ENCODE results near the gene FNDC3B.

DNA sequence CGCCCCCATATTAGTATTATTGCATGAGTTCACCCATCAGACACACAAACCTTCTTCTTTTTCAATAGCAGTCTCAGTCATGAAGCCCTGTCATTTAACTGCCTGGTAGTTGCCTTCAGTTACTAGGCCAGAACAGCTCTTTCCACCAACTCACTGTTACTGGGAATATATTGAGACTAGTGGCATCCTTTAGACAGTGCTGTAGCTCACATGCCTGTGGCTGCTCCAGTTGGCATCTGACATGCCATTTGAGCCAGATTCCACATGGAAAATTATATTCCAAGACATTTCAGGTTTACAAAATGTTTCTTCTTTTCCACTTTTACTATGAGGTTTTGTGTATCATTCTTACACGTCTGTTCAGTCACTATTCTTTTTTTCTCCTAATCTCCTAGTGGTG is 262.8 kb downstream of the FNDC3B start:
- TF ChIP-seq, protein P1, sequence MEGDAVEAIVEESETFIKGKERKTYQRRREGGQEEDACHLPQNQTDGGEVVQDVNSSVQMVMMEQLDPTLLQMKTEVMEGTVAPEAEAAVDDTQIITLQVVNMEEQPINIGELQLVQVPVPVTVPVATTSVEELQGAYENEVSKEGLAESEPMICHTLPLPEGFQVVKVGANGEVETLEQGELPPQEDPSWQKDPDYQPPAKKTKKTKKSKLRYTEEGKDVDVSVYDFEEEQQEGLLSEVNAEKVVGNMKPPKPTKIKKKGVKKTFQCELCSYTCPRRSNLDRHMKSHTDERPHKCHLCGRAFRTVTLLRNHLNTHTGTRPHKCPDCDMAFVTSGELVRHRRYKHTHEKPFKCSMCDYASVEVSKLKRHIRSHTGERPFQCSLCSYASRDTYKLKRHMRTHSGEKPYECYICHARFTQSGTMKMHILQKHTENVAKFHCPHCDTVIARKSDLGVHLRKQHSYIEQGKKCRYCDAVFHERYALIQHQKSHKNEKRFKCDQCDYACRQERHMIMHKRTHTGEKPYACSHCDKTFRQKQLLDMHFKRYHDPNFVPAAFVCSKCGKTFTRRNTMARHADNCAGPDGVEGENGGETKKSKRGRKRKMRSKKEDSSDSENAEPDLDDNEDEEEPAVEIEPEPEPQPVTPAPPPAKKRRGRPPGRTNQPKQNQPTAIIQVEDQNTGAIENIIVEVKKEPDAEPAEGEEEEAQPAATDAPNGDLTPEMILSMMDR (IDR thresholded peaks at IDR 0.05), result no peak
- TF ChIP-seq POLR2AphosphoS5 (IDR thresholded peaks at IDR 0.05) (no peak), EP300 (IDR thresholded peaks at IDR 0.05) (no peak), POLR2A (IDR thresholded peaks at IDR 0.05) (no peak)
